Gastrocnemius medialis (tissue), 4 donors: ENCODE results near the gene ZMPSTE24.

Experiments
- POLR2A ChIP-seq, 2 donors: fragments of 450-650 bp; IDR thresholded peaks; one replicate each; pipeline ENCODE4 v1.6.1; 2017; ENCODE audit warnings: antibody characterized with exemption in 2 of 2, mild to moderate bottlenecking in 2 of 2, moderate library complexity in 2 of 2
- TF ChIP-seq, protein P1 (sequence below), 5 experiments: fragments of 450-650 bp in 3 of 5; fragments of 200-600 bp in 2 of 5; sonication (generic) in 2 of 5; IDR thresholded peaks in 4 of 5; conservative IDR thresholded peaks in 1 of 5; 1 replicate in 4 of 5; 2 replicates in 1 of 5; pipeline ENCODE4 v1.5.1; 2016 to 2019; ENCODE audit warnings: antibody characterized with exemption in 5 of 5, mild to moderate bottlenecking in 3 of 5, moderate library complexity in 3 of 5

DNA sequence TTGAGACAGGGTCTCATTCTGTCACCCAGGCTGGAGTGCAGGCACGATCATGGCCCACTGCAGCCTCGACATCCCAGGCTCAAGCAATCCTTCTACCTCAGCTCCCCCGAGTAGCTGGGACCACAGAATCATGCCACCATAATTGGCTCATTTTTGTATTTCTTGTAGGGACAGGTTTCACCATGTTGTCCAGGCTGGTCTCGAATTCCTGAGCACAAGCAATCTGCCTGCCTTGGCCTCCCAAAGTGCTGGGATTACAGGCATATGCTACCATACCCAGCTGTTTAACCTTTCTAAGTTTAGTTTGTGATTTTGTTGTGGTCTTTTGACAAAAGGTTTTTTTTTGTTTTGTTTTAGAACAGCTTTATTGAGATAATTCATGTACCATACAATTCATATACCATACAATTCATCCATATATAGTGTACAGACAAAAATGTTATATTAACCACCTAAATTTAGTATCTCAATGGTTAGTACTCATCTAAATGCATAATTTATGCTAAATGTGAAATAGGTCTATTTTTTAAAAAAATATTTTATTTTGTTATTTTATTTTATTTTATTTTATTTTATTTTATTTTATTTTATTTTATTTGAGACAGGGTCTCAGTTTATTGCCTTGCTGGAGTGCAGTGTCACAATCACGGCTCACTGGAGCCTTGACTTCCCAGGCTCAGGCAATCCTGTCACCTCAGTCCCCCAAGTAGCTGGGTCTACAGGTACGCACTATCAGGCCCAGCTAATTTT lies 8.9 kb downstream of the ZMPSTE24 start:
- TF ChIP-seq, protein P1, sequence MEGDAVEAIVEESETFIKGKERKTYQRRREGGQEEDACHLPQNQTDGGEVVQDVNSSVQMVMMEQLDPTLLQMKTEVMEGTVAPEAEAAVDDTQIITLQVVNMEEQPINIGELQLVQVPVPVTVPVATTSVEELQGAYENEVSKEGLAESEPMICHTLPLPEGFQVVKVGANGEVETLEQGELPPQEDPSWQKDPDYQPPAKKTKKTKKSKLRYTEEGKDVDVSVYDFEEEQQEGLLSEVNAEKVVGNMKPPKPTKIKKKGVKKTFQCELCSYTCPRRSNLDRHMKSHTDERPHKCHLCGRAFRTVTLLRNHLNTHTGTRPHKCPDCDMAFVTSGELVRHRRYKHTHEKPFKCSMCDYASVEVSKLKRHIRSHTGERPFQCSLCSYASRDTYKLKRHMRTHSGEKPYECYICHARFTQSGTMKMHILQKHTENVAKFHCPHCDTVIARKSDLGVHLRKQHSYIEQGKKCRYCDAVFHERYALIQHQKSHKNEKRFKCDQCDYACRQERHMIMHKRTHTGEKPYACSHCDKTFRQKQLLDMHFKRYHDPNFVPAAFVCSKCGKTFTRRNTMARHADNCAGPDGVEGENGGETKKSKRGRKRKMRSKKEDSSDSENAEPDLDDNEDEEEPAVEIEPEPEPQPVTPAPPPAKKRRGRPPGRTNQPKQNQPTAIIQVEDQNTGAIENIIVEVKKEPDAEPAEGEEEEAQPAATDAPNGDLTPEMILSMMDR (IDR thresholded peaks at IDR 0.05 in 4 of 5, conservative IDR thresholded peaks at IDR 0.05 in 1 of 5): no peak
- TF ChIP-seq POLR2A (IDR thresholded peaks at IDR 0.05): no peak
